SU-DHL-6 (cell line): ENCODE measurements around the gene UBASH3A.

Source experiments
- CTCF ChIP-seq: fragments of 200-600 bp; sonication (generic); IDR thresholded peaks from one replicate; pipeline ENCODE4 v1.5.1; 2017; ENCODE audit warnings: antibody characterized with exemption, mild to moderate bottlenecking, low read length, moderate library complexity; ENCODE audit not compliant: insufficient read depth, poor library complexity, severe bottlenecking
- EZH2phosphoT487 ChIP-seq: fragments of 200-600 bp; sonication (generic), shearing (Covaris generic); conservative IDR thresholded peaks from 2 replicates; pipeline ENCODE4 v1.6.1; 2018; ENCODE audit warnings: mild to moderate bottlenecking, antibody characterized with exemption, low read length, moderate library complexity, mixed read lengths

DNA sequence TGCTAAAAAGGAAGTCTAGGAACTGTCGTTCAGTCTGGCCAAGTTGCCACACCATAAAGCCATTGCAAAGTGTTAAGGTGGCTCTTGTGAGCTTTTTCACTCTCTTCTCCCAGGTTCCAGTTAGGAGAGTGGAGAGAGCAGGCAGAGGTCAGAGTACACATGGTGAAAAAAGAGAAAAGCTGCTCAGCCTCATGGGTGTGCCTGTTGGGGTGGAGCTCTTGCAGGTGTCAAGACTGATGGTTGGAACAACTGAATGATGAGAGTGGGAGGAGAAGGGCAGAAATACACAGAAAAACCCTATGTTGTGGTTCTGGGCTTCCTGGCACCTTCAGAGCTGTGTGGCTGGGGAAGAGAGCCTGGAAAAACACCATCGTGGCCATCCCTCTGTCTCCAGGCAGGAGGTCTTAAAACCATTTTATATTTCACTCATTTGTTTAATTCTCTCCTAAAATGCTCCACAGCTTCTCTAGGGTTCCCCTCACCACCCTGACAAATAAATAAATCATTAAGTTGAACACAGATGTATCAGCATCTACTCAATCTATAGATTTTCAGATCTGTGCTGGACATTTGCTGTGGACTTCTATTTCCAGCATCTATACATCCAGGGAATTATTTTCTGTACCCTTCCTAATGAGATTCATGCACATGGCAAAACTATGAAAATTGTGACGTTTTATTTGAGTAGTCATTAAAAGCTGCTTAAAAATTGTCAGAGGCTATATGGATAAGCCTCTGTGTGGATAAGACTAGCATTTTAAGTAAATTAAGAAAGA, 17.5 kb downstream of the UBASH3A start:
- TF ChIP-seq CTCF, result no peak
- no peak for TF ChIP-seq EZH2phosphoT487
